GM12878 (cell line): ENCODE data around the gene CD55. TPM values are rescaled to one million over a fixed set of nuclear protein-coding genes. Genes with fewer than 3 reads are reported as not detected.

Experiments
- BHLHE40 ChIP-seq, 2 experiments: fragments of 450-650 bp in 1 of 2; IDR thresholded peaks; 2 replicates each; pipeline ENCODE4 v1.6.1; 2011 to 2017; ENCODE audit warnings: low read depth in 2 of 2, borderline replicate concordance in 1 of 2, improper control_type of control experiment in 1 of 2, low read length in 1 of 2, mild to moderate bottlenecking in 1 of 2
- JUNB ChIP-seq: IDR thresholded peaks from 2 replicates; pipeline ENCODE4 v1.6.1; 2016; ENCODE audit warnings: antibody characterized with exemption, mild to moderate bottlenecking
- KLF5 ChIP-seq: fragments of 450-650 bp; IDR thresholded peaks from 2 replicates; pipeline ENCODE4 v1.6.1; 2014; ENCODE audit warnings: mild to moderate bottlenecking; ENCODE audit not compliant: partially characterized antibody
- PAX5 ChIP-seq: IDR thresholded peaks from 2 replicates; pipeline ENCODE4 v1.6.1; 2011; ENCODE audit warnings: low read depth, low read length, borderline replicate concordance
- RCOR1 ChIP-seq: conservative IDR thresholded peaks from 2 replicates; pipeline ENCODE4 v1.6.1; 2012; ENCODE audit warnings: low read depth, low read length, improper control_type of control experiment
- SMAD5 ChIP-seq: IDR thresholded peaks from 2 replicates; pipeline ENCODE4 v1.6.1; 2016; ENCODE audit warnings: antibody characterized with exemption, low read depth
- polyA plus RNA-seq, 11 experiments: library from polyadenylated mRNA; depleted of rRNA in 4 of 11; unstranded in 6 of 11; stranded (reverse) in 5 of 11; fragments of >200 nt; fragmentation: Nextera tagmentation in 4 of 11; fragmentation: Illumina TruSeq in 1 of 11; extraction: Ambion mirVana in 4 of 11; extraction: Trizol in 1 of 11; gene quantifications; 1 replicate in 1 of 11; 2 replicates in 10 of 11; pipeline versions ENCODE4 v1.2.1 to v1.2.3, GENCODE V29; 2011 to 2016; ENCODE audit warnings: inconsistent platforms in 2 of 11, missing spikeins in 2 of 11, low read depth in 1 of 11
- total RNA-seq, 4 experiments: library from RNA; depleted of rRNA in 3 of 4; stranded (reverse); fragments of >200 nt in 3 of 4; fragmentation: Illumina TruSeq in 1 of 4; extraction: Trizol in 1 of 4; gene quantifications; 2 replicates each; pipeline versions ENCODE4 v1.2.1 to v1.2.3, GENCODE V29; 2013 to 2021
- TF ChIP-seq, protein P1 (sequence below): fragments of 450-650 bp; IDR thresholded peaks from 2 replicates; pipeline ENCODE4 v1.6.1; 2017; ENCODE audit warnings: mild to moderate bottlenecking, moderate library complexity
- TF ChIP-seq, protein P2 (sequence below): fragments of 150-350 bp; IDR thresholded peaks from 2 replicates; pipeline ENCODE4 v1.6.1; 2016; ENCODE audit warnings: low read depth, low read length
- TF ChIP-seq, protein P3 (sequence below): IDR thresholded peaks from 2 replicates; pipeline ENCODE4 v1.6.1; 2011; ENCODE audit warnings: borderline replicate concordance, low read depth, mild to moderate bottlenecking, moderate library complexity, low read length; ENCODE audit not compliant: insufficient read depth, poor library complexity, severe bottlenecking
- TF ChIP-seq, protein P4 (sequence below): IDR thresholded peaks from 2 replicates; pipeline ENCODE4 v1.6.1; 2012; ENCODE audit warnings: improper control_type of control experiment, low read depth, low read length; ENCODE audit not compliant: insufficient replicate concordance
- TF ChIP-seq, protein P5 (sequence below): IDR thresholded peaks from 2 replicates; pipeline ENCODE4 v1.6.1; 2012; ENCODE audit warnings: low read length, inconsistent platforms

The CD55 gene
- total and polyA plus RNA-seq, 10 of the 15 experiments (the other 5 are each of a cell fraction or from before 2014, with no cell fraction given): 5.2 to 46.5 (median 15.1) TPM

DNA sequence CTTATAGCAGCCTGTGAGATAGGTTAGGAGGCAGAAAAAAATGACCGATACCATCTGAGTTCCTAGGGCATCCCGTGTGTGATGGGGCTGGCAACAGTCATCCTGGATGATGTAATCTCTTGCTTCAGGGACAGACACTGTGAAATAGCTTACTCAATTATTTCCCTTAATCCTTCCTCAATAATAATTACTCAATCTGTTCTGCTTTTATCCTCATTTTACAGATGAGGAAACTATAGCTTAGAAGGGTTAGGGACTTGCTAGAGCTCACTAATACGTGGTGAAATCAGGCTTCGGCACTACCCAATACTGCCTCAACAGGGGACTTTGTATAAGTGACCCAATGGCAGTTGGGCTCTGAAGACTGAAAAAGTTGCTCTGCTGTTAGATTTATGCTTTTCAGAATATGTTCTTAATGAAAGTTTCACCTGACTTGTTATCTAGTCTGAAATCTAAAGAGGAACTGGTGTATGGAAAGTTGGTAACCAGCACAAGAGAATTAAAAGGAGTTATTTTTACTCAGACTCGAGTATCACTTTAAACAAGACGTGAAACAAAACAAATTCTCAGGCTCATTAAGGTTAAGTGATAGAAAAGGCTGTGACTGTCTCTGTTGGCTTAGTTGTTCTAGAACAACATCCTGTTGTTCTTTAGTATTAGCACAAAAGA lies 14.4 kb downstream of the CD55 start (continued):
- TF ChIP-seq, protein P1, sequence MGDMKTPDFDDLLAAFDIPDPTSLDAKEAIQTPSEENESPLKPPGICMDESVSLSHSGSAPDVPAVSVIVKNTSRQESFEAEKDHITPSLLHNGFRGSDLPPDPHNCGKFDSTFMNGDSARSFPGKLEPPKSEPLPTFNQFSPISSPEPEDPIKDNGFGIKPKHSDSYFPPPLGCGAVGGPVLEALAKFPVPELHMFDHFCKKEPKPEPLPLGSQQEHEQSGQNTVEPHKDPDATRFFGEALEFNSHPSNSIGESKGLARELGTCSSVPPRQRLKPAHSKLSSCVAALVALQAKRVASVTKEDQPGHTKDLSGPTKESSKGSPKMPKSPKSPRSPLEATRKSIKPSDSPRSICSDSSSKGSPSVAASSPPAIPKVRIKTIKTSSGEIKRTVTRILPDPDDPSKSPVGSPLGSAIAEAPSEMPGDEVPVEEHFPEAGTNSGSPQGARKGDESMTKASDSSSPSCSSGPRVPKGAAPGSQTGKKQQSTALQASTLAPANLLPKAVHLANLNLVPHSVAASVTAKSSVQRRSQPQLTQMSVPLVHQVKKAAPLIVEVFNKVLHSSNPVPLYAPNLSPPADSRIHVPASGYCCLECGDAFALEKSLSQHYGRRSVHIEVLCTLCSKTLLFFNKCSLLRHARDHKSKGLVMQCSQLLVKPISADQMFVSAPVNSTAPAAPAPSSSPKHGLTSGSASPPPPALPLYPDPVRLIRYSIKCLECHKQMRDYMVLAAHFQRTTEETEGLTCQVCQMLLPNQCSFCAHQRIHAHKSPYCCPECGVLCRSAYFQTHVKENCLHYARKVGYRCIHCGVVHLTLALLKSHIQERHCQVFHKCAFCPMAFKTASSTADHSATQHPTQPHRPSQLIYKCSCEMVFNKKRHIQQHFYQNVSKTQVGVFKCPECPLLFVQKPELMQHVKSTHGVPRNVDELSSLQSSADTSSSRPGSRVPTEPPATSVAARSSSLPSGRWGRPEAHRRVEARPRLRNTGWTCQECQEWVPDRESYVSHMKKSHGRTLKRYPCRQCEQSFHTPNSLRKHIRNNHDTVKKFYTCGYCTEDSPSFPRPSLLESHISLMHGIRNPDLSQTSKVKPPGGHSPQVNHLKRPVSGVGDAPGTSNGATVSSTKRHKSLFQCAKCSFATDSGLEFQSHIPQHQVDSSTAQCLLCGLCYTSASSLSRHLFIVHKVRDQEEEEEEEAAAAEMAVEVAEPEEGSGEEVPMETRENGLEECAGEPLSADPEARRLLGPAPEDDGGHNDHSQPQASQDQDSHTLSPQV: no peak
- TF ChIP-seq, protein P2, sequence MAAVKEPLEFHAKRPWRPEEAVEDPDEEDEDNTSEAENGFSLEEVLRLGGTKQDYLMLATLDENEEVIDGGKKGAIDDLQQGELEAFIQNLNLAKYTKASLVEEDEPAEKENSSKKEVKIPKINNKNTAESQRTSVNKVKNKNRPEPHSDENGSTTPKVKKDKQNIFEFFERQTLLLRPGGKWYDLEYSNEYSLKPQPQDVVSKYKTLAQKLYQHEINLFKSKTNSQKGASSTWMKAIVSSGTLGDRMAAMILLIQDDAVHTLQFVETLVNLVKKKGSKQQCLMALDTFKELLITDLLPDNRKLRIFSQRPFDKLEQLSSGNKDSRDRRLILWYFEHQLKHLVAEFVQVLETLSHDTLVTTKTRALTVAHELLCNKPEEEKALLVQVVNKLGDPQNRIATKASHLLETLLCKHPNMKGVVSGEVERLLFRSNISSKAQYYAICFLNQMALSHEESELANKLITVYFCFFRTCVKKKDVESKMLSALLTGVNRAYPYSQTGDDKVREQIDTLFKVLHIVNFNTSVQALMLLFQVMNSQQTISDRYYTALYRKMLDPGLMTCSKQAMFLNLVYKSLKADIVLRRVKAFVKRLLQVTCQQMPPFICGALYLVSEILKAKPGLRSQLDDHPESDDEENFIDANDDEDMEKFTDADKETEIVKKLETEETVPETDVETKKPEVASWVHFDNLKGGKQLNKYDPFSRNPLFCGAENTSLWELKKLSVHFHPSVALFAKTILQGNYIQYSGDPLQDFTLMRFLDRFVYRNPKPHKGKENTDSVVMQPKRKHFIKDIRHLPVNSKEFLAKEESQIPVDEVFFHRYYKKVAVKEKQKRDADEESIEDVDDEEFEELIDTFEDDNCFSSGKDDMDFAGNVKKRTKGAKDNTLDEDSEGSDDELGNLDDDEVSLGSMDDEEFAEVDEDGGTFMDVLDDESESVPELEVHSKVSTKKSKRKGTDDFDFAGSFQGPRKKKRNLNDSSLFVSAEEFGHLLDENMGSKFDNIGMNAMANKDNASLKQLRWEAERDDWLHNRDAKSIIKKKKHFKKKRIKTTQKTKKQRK: no peak
- TF ChIP-seq BHLHE40 (IDR thresholded peaks at IDR 0.05; ENCODE audit: borderline replicate concordance in 1 of 2, low read depth in 2 of 2, low read length in 1 of 2) (peak; percentile 55 to 64; a peak in 2 of 4 replicates), PAX5 (no peak), RCOR1 (no peak), JUNB (no peak), KLF5 (no peak), SMAD5 (no peak)
- TF ChIP-seq, protein P3, sequence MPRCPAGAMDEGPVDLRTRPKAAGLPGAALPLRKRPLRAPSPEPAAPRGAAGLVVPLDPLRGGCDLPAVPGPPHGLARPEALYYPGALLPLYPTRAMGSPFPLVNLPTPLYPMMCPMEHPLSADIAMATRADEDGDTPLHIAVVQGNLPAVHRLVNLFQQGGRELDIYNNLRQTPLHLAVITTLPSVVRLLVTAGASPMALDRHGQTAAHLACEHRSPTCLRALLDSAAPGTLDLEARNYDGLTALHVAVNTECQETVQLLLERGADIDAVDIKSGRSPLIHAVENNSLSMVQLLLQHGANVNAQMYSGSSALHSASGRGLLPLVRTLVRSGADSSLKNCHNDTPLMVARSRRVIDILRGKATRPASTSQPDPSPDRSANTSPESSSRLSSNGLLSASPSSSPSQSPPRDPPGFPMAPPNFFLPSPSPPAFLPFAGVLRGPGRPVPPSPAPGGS: no peak
- TF ChIP-seq, protein P4, sequence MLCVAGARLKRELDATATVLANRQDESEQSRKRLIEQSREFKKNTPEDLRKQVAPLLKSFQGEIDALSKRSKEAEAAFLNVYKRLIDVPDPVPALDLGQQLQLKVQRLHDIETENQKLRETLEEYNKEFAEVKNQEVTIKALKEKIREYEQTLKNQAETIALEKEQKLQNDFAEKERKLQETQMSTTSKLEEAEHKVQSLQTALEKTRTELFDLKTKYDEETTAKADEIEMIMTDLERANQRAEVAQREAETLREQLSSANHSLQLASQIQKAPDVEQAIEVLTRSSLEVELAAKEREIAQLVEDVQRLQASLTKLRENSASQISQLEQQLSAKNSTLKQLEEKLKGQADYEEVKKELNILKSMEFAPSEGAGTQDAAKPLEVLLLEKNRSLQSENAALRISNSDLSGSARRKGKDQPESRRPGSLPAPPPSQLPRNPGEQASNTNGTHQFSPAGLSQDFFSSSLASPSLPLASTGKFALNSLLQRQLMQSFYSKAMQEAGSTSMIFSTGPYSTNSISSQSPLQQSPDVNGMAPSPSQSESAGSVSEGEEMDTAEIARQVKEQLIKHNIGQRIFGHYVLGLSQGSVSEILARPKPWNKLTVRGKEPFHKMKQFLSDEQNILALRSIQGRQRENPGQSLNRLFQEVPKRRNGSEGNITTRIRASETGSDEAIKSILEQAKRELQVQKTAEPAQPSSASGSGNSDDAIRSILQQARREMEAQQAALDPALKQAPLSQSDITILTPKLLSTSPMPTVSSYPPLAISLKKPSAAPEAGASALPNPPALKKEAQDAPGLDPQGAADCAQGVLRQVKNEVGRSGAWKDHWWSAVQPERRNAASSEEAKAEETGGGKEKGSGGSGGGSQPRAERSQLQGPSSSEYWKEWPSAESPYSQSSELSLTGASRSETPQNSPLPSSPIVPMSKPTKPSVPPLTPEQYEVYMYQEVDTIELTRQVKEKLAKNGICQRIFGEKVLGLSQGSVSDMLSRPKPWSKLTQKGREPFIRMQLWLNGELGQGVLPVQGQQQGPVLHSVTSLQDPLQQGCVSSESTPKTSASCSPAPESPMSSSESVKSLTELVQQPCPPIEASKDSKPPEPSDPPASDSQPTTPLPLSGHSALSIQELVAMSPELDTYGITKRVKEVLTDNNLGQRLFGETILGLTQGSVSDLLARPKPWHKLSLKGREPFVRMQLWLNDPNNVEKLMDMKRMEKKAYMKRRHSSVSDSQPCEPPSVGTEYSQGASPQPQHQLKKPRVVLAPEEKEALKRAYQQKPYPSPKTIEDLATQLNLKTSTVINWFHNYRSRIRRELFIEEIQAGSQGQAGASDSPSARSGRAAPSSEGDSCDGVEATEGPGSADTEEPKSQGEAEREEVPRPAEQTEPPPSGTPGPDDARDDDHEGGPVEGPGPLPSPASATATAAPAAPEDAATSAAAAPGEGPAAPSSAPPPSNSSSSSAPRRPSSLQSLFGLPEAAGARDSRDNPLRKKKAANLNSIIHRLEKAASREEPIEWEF: peak; percentile 49
- TF ChIP-seq, protein P5, sequence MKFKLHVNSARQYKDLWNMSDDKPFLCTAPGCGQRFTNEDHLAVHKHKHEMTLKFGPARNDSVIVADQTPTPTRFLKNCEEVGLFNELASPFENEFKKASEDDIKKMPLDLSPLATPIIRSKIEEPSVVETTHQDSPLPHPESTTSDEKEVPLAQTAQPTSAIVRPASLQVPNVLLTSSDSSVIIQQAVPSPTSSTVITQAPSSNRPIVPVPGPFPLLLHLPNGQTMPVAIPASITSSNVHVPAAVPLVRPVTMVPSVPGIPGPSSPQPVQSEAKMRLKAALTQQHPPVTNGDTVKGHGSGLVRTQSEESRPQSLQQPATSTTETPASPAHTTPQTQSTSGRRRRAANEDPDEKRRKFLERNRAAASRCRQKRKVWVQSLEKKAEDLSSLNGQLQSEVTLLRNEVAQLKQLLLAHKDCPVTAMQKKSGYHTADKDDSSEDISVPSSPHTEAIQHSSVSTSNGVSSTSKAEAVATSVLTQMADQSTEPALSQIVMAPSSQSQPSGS: peak; percentile 27; the same call in 1 of the 2 replicates
